Cardiac septum (tissue), 1 donor: Measurements from ENCODE around the gene PSME3IP1. TPM values are rescaled to one million over a fixed set of nuclear protein-coding genes. Genes with fewer than 3 reads are reported as not detected.

ENCODE experiments used
- DNase-seq: peaks from one replicate; pipeline ENCODE4 v3.0.0-alpha.2; 2020; ENCODE audit warnings: low spot score
- intact Hi-C: fragments of 100-400 bp; cut with DNase I; formaldehyde crosslinking; loops from one replicate; pipeline ENCODE4 v1.14.0; 2022
- total RNA-seq: library from RNA; stranded (reverse); fragmentation: NEBNext Ultra II Directional; extraction: Animal tissue kit (Norgen Biotek cat#: 25700); gene quantifications from one replicate; pipeline ENCODE4 v1.2.1, GENCODE V29; 2021
- donor health status: DM: no; HTN: no; CAD: no.

The PSME3IP1 gene
- total RNA-seq, 1 donor from 2014 or later, result 58.1 TPM

GRCh38 chr16:57150682-57151330 lies 35.0 kb downstream of the PSME3IP1 start:
- intact Hi-C loops, result no loop called here
- DNase-seq, result no peak

GRCh38 chr16:57149391-57149790 lies 36.4 kb downstream of the PSME3IP1 start:
- intact Hi-C loops, result no loop called here
- no peak for DNase-seq

- no peak for DNase-seq
- intact Hi-C loops, result no loop called here
These were observed 37.4 kb downstream of the PSME3IP1 start for GRCh38 chr16:57148481-57148880.

GRCh38 chr16:57147381-57148221 lies 38.2 kb downstream of the PSME3IP1 start:
- intact Hi-C loops, result no loop called here

GRCh38 chr16:57146735-57147134 lies 39.1 kb downstream of the PSME3IP1 start:
- DNase-seq, result no peak
- intact Hi-C loops, result no loop called here

More at GRCh38 chr16:57147381-57148221, 38.2 kb downstream of the PSME3IP1 start:
- no peak for DNase-seq

- DNase-seq, result no peak
- intact Hi-C loops, result no loop called here
These were observed 39.7 kb downstream of the PSME3IP1 start for GRCh38 chr16:57146040-57146647.

GRCh38 chr16:57145046-57146021 lies 40.5 kb downstream of the PSME3IP1 start:
- DNase-seq, result no peak
- intact Hi-C loops, result no loop called here

GRCh38 chr16:57144027-57144426 lies 41.8 kb downstream of the PSME3IP1 start:
- DNase-seq, result no peak
- intact Hi-C loops, result no loop called here

GRCh38 chr16:57143149-57143921 lies 42.5 kb downstream of the PSME3IP1 start:
- intact Hi-C loops, result no loop called here
- DNase-seq, result no peak

GRCh38 chr16:57141822-57142631 lies 43.8 kb downstream of the PSME3IP1 start:
- intact Hi-C loops, result no loop called here
- DNase-seq, result no peak

GRCh38 chr16:57140931-57141668 lies 44.7 kb downstream of the PSME3IP1 start:
- no peak for DNase-seq
- intact Hi-C loops, result no loop called here

- intact Hi-C loops, result no loop called here
- no peak for DNase-seq
These were observed 47.4 kb downstream of the PSME3IP1 start for GRCh38 chr16:57138281-57138935.

- DNase-seq, result no peak
- intact Hi-C loops, result no loop called here
These were observed 48.1 kb downstream of the PSME3IP1 start for GRCh38 chr16:57137566-57138273.

GRCh38 chr16:57137043-57137442 lies 48.8 kb downstream of the PSME3IP1 start:
- DNase-seq, result no peak
- intact Hi-C loops, result no loop called here

- intact Hi-C loops, result no loop called here
- DNase-seq, result no peak
These were observed 50.9 kb downstream of the PSME3IP1 start for GRCh38 chr16:57134982-57135381.

- intact Hi-C loops, result no loop called here
- no peak for DNase-seq
These were observed 52.0 kb downstream of the PSME3IP1 start for GRCh38 chr16:57133886-57134285.
